Skeletal muscle cell (primary cell): ENCODE data around the gene MBD6.
"Not testable (repeated sequence)": the region's sequence is repeated elsewhere in the genome, so short reads cannot be mapped to it uniquely, and the experiment has no call there.

Source experiments
- DNase-seq: peaks from one replicate; pipeline ENCODE4 v3.0.0-alpha.2; 2010; ENCODE audit warnings: low read depth
- H3K4me3 ChIP-seq: 2 replicates; pipeline ENCODE4 v1.5.1; 2011; ENCODE audit warnings: low read depth, mild to moderate bottlenecking, control low read depth, low read length, moderate library complexity

The MBD6 gene

DNA sequence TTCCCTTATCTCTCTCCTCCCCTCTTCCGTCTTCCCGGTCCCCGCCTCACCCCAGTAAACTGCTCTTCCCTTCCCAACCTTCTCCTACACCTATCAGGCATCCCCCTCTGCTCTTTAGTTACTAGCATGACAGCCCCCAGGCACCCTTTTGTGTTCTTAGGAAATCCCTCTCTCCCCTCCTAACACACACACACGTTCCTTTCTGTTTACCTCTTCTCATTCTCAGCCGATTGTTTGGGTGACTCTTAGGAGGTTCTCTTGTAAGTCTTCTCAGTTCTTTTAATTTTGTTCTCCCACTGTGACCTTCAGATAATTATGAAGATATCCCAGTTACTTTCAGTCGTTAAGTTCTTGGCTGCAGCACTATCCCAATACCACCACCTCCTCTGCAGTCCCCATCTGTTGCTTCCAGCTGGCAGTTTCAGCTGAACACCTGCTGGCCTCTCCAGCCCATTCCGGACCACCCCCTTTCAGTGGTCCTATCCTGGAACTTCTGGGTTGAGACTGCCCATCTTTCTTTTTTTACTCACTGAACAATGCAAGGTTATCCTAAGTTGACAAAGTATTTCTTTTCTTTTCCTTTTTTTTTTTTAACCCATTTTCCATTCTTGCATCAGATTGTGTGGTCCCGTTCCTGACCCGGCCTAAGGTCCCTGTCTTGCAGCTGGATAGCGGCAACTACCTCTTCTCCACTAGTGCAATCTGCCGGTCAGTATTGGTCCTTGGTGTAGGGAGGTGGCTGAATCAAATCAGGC, 34.0 kb upstream of the MBD6 start:
- peak overlapping the region; percentile 98 for H3K4me3 ChIP-seq
- no peak for DNase-seq

DNA sequence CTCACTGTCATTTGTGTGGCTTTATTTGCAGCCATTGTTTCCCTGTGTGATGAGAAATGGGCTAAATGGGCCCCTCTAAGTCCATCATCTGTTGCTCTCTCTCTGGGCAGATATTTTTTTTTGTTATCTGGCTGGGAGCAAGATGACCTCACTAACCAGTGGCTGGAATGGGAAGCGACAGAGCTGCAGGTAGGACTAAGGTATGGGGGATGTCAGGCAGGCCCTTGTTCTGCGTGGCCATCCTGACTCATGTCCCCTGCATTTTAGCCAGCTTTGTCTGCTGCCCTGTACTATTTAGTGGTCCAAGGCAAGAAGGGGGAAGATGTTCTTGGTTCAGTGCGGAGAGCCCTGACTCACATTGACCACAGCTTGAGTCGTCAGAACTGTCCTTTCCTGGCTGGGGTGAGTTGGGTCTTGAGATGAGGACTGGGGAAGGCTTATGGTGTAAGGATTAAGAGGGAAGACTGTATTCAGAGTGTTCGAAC, 33.4 kb upstream of the MBD6 start:
- H3K4me3 ChIP-seq = peak overlapping the region; percentile 98
- no peak for DNase-seq

DNA sequence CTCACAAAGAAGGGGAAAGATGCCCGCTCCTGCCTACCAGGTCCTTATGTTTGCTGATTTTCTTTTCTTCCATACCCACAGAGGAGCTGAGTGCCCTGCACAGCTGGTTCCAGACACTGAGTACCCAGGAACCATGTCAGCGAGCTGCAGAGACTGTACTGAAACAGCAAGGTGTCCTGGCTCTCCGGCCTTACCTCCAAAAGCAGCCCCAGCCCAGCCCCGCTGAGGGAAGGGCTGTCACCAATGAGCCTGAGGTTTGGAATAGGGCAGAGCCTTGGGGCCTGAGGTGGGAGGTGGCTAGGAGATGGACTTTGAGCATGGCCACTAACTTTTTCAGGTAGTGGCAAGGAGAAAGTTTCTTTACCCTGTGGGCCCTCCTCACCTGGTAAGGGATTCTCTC, 32.5 kb upstream of the MBD6 start:
- DNase-seq = no peak
- no peak overlapping the region for H3K4me3 ChIP-seq

DNA sequence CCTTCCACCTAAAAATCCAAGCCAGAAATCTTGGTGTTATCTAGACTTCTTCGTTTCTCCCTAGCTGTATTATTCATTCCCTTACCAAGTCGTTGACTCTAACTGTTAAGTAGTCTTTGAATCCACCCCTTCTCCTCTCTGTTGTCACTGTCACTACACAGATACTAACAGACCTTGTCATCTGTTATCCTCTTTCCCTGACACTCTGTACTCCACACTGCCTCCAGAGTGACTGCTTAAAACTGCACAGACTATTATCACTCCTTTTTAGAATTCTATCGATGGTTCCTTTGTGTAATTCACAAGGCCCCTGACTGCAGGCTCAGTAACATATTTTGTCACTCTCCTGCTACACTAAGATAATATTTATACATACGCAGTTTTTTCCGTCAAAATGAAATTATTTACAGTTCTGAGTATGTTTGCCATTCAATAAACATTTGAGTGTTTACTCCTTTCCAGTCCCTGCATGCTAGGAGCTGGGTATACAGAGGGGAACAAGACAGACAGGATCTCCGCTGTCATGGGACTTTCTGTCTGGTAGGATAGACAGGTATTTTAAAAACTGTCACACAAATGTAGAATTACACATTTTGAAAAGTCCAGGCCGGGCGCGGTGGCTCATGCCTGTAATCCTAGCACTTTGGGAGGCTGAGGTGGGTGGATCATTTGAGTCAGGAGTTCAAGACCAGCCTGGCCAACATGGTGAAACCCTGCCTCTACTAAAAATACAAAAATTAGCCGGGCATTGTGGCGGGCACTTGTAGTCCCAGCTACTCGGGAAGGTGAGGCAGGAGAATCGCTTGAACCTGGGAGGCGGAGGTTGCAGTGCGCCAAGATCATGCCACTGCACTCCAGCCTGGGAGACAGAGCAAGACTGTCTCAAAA, 31.0 kb upstream of the MBD6 start:
- no peak overlapping the region for H3K4me3 ChIP-seq
- DNase-seq = no peak

DNA sequence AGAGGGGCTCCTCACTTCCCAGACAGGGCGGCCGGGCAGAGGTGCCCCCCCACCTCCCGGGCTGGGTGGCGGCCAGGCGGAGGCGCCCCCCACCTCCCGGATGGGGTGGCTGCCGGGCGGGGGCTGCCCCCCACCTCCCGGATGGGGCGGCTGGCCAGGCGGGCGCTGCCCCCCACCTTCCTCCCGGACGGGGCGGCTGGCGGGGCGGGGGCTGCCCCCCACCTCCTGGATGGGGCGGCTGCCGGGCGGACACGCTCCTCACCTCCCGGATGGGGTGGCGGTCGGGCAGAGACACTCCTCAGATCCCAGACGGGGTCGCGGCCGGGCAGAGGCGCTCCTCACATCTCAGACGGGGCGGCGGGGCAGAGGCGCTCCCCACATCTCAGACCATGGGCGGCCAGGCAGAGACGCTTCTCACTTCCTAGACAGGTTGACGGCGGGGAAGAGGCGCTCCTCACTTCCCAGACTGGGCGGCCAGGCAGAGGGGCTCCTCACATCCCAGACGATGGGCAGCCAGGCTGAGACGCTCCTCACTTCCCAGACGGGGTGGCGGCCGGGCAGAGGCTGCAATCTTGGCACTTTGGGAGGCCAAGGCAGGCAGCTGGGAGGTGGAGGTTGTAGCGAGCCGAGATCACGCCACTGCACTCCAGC, 27.4 kb upstream of the MBD6 start:
- not testable (repeated sequence) for H3K4me3 ChIP-seq, DNase-seq

DNA sequence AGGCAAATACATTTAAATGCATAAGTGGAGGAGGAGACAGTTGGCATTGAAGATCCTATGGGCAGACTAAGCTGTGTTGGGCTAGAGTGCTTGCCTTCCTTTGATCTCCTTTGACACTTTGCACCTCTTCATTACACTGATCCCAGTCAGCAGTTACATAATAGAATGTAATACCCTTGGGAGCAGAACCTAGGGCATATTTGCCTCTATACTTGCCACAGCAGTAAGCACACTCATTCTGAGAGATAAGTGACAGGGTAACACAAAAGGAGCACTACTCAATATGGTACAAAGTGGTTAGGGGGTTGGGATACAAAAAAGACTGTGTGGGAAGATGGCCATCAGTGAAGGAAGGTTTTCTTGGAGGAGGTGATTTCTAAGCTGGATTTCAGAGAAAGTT, 25.8 kb upstream of the MBD6 start:
- no peak for DNase-seq
- no peak overlapping the region for H3K4me3 ChIP-seq

DNA sequence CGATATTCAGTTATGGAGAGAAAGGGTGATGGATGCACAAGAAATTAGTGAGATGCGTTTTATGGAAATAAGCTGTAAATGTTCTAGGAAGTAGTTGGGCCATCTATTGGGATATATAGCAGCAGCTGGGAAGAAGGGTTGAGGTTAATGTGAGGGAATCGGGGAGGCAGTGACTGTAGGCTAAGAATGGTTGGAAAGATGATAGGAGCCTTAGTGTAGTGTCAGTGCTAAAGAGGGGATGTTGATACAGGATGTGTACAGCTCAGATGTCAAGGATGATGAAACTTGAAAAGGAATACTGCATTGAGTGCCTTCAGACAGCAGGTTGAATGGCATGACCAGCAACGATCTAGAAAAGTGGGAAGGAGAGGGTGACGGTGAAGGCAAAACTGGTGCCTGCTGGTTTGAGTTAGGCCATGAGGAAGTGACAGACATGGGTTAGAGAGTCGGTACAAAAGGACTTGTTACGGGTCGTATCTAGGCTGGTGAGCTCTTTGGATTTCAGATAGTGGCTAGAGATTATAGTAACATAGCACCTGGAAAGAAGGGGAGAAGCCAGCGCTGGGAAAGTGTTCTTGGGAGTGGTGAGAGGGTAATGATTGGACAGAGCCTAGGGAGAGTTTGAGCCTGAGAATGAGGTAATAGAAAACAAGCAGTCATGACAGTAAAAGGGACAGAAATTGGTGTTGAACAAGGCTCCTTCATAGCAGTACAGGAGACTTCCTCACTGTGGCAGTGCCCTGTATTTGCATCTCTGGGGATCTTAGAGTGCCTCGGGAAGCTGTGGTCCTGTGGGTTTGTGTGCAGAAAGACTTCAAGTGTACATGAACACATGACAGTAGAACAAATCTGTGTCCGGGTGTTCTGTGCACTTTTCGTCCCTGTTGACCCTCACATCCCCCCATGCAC, 25.1 kb upstream of the MBD6 start:
- no peak overlapping the region for H3K4me3 ChIP-seq
- no peak for DNase-seq

DNA sequence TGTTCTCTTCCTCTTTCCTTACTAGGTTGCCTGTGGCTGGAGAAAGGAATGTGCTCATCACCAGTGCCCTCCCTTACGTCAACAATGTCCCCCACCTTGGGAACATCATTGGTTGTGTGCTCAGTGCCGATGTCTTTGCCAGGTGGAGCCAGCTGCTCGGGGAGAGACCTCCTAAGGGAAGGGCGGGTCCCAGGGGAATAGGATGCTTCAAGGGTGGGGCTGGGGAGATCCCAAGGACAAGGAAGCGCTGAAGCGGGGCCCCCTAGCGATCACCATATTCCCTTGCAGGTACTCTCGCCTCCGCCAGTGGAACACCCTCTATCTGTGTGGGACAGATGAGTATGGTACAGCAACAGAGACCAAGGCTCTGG, 24.5 kb upstream of the MBD6 start:
- DNase-seq = no peak

DNA sequence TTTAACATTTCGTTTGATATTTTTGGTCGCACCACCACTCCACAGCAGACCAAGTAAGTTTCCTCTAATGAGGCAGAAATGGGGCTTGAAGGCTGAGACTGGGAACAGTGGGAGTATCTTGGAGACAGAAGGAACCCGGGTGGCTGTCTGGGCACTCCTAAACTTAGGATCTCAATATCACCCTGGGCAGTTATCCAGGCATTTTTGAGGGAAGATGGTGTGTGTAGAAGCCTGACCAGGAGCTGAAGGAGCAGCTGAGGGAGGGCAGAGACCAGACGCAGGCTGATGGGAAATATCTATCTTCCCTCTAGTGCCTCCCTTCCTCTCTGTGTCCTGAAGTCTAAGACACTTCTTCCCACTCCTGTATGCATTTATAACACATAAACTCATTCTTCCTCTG, 24.1 kb upstream of the MBD6 start:
- no peak for DNase-seq
- H3K4me3 ChIP-seq = no peak overlapping the region

More for the DNA sequence above, 24.5 kb upstream of the MBD6 start:
- H3K4me3 ChIP-seq = no peak overlapping the region

DNA sequence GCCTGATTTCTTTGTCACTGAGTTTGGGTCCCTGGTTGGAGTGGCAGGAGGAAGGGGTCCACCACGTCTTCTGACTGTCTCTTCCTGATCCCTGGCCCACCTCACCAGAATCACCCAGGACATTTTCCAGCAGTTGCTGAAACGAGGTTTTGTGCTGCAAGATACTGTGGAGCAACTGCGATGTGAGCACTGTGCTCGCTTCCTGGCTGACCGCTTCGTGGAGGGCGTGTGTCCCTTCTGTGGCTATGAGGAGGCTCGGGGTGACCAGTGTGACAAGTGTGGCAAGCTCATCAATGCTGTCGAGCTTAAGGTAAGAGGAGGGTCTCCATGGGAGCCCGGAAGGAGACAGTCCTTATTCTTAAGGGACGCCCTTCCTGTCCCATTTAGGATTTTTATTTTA, 22.4 kb upstream of the MBD6 start:
- no peak for DNase-seq
- no peak overlapping the region for H3K4me3 ChIP-seq

DNA sequence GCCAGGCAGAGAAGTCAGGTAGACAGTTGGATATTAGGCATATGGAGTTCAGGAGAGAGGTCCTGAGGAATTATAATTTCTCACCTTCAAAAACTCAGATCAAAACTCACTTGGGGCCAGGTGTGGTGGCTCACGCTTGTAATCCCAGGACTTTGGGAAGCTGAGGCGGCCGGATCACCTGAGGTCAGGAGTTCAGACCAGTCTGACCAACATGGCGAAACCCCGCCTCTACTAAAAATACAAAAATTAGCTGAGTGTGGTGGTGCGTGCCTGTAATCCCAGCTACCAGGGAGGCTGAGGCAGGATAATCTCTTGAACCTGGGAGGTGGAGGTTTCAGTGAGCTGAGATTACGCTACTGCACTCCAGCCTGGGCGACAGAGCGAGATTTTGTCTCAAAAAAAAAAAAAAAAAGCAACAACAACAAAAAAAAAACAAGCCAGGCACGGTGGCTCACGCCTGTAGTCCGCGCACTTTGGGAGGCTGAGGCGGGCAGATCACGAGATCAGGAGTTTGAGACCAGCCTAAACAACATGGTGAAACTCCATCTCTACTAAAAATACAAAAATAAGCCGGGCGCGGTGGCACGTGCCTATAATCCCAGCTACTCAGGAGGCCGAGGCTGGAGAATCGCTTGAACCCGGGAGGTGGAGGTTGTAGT, 20.2 kb upstream of the MBD6 start:
- not testable (repeated sequence) for DNase-seq, H3K4me3 ChIP-seq

DNA sequence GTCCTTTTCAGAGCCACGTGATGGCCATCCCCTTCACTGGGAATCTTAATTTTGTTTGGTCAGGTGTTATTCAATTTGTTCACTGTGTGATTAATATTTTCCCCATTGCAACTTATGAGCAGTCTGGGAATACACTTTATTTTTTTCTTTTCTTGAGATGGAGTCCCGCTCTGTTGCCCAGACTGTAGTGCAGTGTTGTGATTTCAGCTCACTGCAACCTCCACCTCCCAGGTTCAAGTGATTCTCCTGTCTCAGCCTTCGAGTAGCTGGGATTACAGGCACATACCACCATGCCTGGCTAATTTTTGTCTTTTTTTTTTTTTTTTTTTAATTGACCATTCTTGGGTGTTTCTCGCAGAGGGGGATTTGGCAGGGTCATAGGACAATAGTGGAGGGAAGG, 16.1 kb upstream of the MBD6 start:
- H3K4me3 ChIP-seq, DNase-seq: not testable (repeated sequence)

DNA sequence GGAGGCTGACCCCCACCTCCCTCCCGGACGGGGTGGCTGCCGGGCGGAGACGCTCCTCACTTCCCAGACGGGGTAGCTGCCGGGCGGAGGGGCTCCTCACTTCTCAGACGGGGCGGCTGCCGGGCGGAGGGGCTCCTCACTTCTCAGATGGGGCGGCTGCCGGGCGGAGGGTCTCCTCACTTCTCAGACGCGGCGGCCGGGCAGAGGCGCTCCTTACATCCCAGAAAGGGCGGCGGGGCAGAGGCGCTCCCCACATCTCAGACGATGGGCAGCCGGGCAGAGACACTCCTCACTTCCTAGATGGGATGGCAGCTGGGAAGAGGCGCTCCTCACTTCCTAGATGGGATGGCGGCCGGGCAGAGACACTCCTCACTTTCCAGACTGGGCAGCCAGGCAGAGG, 14.8 kb upstream of the MBD6 start:
- DNase-seq, H3K4me3 ChIP-seq: not testable (repeated sequence)

DNA sequence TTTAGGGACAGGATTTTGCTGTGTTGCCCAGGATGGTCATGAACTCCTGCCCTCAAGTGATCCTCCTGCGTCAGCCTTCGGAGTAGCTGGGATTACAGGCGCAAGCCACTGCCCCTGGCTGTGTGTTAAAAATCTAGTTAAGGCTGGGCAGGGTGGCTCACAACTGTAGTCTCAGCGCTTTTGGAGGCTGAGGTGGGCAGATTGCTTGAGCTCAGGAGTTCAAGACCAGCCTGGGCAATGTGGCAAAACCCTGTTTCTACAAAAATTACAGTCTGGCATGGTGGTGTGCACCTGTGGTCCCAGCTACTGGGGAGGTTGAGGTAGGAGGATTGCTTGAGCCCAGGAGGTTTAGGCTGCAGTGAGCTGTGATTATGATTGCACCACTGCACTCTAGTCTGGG, 11.5 kb upstream of the MBD6 start:
- DNase-seq = no peak
- H3K4me3 ChIP-seq = no peak overlapping the region

DNA sequence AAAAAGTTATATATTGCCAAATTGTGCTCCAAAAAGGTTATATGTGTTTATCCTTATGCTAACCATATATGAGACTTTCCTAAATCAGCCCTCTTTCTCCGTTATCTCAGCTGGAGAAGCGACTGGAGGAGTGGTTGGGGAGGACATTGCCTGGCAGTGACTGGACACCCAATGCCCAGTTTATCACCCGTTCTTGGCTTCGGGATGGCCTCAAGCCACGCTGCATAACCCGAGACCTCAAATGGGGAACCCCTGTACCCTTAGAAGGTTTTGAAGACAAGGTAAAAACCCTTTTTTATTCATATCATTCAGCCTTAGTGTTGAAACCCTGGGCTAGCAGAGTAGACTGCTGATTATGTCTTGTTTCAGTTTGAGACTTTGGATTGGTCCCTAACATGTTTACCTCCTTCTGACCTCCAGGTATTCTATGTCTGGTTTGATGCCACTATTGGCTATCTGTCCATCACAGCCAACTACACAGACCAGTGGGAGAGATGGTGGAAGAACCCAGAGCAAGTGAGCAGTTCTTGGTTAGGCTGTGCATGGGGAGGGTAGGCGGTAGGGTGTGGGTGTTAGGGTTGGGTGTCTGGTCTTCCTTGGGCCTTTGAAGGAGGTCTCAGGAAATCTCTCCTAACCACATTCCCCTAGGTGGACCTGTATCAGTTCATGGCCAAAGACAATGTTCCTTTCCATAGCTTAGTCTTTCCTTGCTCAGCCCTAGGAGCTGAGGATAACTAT, 10.9 kb upstream of the MBD6 start:
- DNase-seq = no peak
- no peak overlapping the region for H3K4me3 ChIP-seq

DNA sequence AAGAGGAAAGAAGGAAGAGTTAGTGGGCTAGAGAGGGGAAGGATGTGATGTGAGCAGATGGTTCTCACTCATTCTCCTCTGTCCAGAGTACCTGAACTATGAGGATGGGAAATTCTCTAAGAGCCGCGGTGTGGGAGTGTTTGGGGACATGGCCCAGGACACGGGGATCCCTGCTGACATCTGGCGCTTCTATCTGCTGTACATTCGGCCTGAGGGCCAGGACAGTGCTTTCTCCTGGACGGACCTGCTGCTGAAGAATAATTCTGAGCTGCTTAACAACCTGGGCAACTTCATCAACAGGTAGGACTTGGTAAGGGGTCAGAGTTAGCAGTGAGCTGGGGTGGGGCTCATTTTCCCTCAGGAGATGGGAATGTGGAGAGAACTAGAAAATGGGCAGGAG, 10.0 kb upstream of the MBD6 start:
- no peak for DNase-seq
- H3K4me3 ChIP-seq = no peak overlapping the region

DNA sequence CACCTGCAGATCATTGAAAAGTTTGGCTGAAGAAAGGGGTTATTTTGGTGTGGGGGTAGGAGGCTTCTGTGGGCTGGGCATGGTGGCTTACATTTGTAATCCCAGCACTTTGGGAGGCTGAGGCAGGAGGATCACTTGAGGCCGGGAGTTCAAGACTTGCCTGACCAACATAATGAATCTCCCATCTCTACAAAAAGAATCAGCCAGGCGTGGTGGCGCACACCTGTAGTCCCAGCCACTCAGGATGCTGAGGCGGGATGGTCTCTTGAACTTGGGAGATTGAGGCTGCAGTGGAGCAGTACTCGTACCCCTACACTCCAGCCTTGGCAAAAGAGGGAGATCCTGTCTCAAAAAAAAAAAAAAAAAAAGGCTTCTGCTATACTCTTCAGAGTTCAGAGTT, 9.4 kb upstream of the MBD6 start:
- H3K4me3 ChIP-seq = no peak overlapping the region
- DNase-seq = no peak

DNA sequence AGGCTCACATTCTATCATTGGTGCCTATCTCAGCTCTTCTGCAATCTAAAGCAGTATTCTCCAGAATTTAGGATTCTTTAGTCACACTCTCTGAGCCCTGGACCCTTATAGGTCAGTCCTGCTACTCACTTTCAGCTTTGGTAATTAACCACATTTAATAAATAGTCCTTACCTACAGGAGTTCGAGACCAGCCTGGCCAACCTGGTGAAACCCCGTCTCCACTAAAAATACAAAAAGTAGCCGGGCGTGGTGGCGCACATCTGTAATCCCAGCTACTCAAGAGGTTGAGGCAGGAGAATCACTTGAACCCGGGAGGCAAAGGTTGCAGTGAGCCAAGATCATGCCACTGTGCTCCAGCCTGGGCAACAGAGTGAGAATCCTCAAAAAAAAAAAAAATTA, 8.9 kb upstream of the MBD6 start:
- not testable (repeated sequence) for H3K4me3 ChIP-seq, DNase-seq
